Activated T-helper 1 cell treated with anti-CD3 and anti-CD28 coated beads, Interleukin-2, amount 50 U/mL, for 16 hours (primary cell): Measurements from ENCODE around the gene EFTUD2.
"Not testable (repeated sequence)": the region's sequence is repeated elsewhere in the genome, so short reads cannot be mapped to it uniquely, and the experiment has no call there.

ENCODE experiments used
- DNase-seq, 2 donors: peaks; one replicate each; pipeline ENCODE4 v3.0.0-alpha.2; 2020; ENCODE audit warnings: low read depth in 1 of 2, low spot score in 1 of 2

Gene EFTUD2

DNA sequence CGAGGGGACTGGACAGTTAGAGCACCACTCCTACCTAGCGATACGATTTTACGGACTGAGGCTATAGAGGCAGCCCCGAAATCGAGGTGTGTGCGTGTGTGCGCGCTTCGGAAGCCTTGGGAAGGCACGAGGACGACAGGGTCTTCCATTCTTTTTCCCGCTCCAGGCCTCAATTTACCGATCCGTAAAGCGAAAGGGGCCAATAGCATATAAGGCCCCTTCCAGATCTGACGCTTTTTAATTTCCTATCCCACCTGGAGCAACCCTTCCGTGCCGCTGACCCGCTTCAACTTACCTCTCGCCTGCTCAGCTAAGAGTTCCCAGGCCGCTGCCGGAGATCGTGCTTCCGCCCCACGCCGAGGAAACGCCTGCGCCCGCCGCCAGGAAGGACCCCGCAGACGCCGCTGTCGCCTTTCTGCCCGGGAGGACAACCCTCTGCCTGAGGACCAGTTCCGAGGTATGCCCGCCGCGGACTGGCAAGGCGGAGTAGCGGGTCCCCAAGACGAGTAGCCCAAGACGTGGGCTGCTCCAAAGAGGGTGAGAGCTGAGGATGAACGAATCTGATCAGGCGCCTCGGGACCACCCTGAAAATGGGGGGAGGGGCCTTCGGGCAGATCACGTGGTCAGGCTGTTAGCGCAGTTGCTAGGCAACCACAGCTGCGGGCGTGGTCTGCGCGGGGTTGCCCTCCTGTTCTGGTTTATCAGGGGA is at the start of gene EFTUD2:
TSS of gene EFTUD2 (minus strand) at position 372 of the 709 bp plus-strand sequence. CDS start 4,924 bp downstream, outside the sequence.
- peak; percentile 85 to 86 for DNase-seq

- DNase-seq, result no peak
Measured at GRCh38 chr17:44948315-44948795, 49.1 kb upstream of the EFTUD2 start.

GRCh38 chr17:44947461-44948314 is 48.4 kb upstream of the EFTUD2 start, which contains the start of gene KIF18B:
Gene KIF18B, minus strand, starts transcription at chr17:44947773. Its CDS starts 11,429 bp downstream, at chr17:44936344.
- peak; percentile 70 to 76 for DNase-seq

GRCh38 chr17:44945652-44946051 is 46.4 kb upstream of the EFTUD2 start:
- not testable (repeated sequence) for DNase-seq

DNA sequence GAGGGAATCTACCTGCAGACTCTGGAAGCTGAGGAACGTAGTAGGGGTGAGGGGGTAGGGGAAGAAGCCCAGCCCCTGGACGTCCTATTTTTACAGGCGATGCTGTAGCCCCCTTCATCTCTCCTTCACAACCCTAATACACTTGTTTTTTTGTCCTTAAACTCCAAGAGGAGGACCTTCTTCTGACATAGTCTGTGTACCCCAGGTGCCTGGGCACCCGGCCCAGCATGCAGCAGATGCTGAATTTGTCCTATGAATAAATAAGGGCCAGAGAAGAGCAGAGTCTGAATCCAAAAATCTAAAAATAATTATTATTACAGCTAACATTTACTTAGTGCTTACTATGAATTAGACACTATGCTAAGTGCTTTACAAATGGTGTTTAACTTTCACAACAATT is 43.2 kb upstream of the EFTUD2 start:
- DNase-seq, result no peak

DNA sequence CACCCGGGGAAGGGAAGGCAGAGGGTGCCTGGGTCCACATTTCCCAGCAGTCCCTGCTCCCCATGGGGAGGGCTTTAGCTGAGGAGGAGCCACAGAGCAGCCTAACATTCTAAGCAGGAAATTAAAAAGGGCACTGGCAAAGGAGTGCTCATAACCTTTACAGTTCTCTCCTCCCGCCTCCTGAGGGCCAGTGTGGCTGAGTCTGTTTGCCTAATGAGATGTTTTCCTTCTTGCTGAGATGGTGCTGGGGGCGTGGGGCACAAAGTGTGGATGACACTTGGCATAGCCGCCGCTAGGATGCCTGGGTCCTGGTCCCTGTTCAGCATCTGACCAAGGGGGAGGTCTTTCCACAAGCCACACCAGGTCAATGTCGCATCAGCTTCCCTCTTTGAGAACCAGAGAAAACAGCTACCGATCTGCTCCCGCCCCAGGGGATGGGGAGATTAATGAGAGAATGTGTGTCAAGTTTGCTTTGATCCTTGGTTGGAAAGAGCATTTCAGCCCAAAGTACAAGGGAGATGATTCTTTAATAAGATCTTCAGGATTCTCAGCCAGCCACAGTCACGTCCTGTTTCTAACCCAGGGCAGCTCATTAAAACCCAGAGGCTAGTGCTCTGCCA is 42.6 kb upstream of the EFTUD2 start:
- DNase-seq, result no peak

GRCh38 chr17:44940768-44941167 is 41.5 kb upstream of the EFTUD2 start:
- DNase-seq, result no peak

- DNase-seq, result no peak
Measured at GRCh38 chr17:44940317-44940716, 41.1 kb upstream of the EFTUD2 start.

GRCh38 chr17:44935116-44935515 is 35.9 kb upstream of the EFTUD2 start:
- no peak for DNase-seq

GRCh38 chr17:44934745-44935105 is 35.5 kb upstream of the EFTUD2 start:
- no peak for DNase-seq

DNA sequence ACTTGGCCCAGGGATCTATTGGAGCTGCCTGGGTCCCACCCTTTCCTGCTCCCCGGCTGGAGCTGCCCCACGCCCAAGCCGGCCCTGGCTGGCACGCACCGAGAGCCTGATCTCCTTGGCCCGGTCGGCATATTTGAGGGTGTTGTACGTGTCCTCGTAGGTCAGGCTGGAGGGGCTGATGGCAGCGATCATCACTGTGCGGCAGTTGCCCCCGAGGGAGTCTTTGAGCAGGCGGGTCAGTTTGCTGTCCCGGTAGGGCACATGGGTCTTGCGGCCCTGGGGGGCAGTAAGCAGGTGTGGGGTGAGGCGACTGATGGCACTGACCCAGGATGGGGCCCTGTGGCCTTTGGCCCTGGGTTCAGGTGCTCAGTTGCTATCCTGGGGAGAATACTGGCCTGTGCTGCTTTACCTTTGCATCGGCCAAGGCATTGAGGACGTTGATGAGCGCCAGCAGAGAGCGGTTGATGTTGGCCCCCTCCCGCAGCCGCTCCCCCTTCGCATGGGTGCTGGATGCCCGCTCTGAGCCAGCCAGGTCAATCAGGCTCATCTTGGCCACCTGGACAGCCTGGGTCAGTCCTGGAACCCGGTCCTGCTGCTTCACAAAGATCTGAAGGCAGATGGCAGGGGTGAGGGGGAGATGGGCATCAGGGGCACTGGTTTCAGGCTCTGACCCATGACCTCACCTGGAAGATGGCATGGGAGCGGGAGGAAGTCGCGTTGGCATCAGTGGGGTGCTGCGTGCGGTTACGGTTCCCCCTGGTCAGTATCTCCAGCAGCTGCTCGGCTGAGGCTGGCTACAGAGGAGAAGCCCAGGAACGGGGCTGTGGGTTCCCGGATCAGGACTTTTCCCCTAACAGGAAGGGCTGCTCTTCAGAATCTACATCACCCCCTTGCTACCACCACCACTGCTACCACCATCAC is 34.8 kb upstream of the EFTUD2 start:
- no peak for DNase-seq

DNA sequence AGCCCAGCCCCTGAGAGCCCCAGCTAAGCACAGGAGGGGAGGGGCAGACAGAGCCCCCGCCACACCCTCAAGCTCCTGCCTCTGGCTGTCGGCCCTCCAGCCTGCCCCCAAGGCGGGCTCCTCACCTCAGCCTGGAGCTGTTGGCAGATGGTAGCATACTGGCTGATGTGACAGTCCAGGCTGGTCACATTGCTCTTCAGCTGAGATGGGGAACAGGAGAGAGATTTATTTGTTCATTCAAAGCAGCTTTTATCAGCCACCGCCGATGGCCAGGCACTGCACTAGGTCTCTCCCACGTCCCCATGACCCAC is 33.5 kb upstream of the EFTUD2 start:
- no peak for DNase-seq

- no peak for DNase-seq
Measured at GRCh38 chr17:44932096-44932786, 33.0 kb upstream of the EFTUD2 start.

- no peak for DNase-seq
Measured at GRCh38 chr17:44931376-44931775, 32.1 kb upstream of the EFTUD2 start.

DNA sequence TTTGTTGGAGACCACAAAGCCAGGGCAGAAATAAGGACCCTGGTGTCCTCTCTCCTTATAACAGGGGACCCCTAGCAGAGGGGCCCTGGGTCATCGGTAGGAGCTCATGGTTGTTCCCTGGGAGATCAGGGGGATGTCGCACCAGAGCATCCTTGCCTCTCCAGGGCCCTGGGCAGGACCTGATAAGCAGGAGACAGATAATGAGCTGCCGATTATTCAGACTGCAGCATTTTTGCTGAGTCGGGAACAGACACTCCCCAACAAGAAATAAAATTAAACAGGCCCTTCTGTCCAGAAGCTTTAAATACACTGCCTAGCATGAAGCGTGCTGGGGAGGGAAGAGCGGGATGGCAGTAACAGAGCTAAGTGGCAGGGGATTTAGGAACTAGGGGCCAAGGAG is 31.4 kb upstream of the EFTUD2 start:
- DNase-seq, result no peak

GRCh38 chr17:44928950-44929720 is 29.9 kb upstream of the EFTUD2 start:
- no peak for DNase-seq

DNA sequence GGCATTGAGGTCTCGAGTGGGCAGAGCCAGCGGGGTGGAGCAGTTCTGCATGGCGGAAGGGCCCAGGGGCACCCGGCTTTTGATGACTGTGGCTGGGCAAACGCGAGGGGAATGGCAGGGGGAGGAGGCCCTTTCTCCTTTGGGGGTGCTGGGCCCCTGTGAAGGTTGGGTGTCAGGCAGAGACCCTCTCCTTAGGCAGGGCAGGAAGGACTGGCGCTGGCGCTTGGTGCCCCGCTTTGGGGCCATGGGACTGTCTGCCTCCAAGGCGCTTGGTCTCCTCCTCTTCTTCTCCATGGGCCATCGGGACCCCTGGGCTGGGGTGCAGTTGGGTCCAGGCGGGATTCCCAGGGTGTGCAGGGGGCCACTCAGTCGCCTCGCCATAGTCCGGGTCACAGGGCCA is 28.9 kb upstream of the EFTUD2 start:
- DNase-seq, result no peak

- no peak for DNase-seq
Measured at GRCh38 chr17:44927696-44928095, 28.5 kb upstream of the EFTUD2 start.

GRCh38 chr17:44926821-44927525 is 27.7 kb upstream of the EFTUD2 start:
- no peak for DNase-seq
